HG03442 (cell line): ENCODE measurements around the gene ANKRD13B.

ENCODE experiments used
- ATAC-seq: cut with Tn5 transposase; IDR thresholded peaks from one replicate; pipeline ENCODE4 v1.9.1; 2021; ENCODE audit warnings: mild to moderate bottlenecking, moderate library complexity; ENCODE audit not compliant: unreplicated experiment

The ANKRD13B gene

GRCh38 chr17:29568331-29569244, 24.3 kb upstream of the ANKRD13B start, which contains the start of gene TP53I13:
TP53I13 (plus strand) TSS chr17:29568701; CDS start chr17:29568759, 58 bp downstream.
- peak; percentile 32 for ATAC-seq

GRCh38 chr17:29569245-29569950, 23.5 kb upstream of the ANKRD13B start:
- ATAC-seq = no peak

DNA sequence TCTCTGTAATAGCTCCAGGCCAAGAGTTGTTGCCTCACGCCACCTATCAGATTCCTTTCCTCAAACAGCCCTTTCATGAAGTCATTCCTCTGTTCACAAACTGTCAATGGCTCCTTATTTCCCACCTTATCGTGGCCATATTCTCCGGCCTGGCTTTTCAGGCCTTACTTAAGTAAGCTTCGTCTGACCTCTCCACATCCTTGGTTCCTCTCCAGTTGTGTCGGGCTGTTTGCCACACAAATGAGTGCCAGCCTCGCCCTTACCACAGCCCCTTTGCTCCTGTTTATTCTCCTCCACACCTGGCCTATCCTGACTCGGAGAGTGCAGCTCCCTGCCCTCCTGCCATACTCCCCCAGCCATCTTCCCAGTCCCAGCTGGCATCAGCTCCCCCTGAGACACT, 22.4 kb upstream of the ANKRD13B start:
- ATAC-seq = no peak

DNA sequence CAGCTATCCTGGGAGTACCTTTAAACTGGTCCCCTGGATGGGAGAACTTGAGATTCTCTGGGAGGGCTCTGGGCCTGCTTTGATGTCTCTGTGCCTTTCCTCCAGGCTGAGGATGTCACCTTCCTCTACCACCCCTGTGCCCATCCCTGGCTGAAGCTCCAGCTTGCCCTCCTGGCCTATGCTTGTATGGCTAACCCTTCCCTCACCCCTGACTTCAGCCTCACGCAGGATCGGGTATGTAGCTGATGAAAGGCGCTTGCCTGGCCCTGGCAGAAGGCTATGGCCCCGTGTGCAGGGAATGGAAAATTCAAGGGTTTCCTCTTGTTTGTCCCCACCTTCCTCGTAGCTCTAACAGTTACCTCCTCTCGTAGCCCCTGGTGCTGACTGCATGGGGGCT, 21.4 kb upstream of the ANKRD13B start:
- no peak for ATAC-seq

DNA sequence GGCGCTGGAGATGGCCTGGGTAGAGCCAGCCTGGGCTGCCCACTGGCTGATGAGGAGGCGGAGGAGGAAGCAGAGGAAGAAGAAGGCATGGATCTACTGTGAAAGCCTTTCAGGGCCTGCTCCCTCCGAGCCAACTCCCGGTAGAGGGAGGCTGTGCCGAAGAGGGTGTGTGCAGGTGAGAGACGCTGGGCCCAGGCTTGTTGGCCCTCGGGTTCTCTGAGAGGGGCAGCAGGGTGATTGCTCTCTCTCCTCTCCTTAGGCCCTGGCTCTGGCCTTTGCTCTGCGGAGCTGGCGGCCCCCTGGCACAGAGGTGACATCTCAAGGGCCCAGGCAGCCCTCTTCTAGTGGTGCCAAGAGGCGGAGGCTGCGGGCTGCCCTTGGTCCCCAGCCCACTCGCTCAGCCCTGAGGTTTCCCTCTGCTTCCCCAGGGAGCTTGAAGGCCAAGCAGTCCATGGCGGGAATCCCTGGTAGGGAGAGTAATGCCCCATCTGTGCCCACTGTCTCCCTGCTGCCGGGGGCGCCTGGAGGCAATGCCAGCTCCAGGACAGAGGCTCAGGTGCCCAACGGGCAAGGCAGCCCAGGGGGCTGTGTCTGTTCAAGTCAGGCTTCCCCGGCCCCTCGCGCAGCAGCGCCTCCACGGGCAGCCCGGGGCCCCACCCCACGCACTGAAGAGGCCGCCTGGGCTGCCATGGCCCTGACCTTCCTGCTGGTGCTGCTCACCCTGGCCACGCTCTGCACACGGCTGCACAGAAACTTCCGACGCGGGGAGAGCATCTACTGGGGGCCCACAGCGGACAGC, 20.9 kb upstream of the ANKRD13B start:
- ATAC-seq = no peak

- ATAC-seq = no peak
These were observed 20.0 kb upstream of the ANKRD13B start for GRCh38 chr17:29572691-29573557.

DNA sequence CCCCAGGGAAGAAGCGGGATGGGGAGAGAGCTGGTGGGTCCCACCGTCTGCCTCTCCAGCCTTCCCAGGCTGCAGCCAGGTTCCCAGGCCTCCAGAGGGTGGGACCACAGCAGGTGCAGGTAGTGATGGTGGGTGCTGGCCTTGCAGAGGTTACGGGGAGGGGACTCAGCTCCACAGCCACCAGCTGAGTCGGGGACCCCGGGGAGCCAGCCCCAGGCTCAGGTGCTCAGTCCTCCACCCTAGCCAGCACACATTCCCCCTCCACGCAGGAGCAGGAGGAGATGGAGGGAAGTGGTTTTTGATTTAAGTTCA, 19.4 kb upstream of the ANKRD13B start:
- ATAC-seq = no peak

- no peak for ATAC-seq
These were observed 18.8 kb upstream of the ANKRD13B start for GRCh38 chr17:29573871-29574731.

DNA sequence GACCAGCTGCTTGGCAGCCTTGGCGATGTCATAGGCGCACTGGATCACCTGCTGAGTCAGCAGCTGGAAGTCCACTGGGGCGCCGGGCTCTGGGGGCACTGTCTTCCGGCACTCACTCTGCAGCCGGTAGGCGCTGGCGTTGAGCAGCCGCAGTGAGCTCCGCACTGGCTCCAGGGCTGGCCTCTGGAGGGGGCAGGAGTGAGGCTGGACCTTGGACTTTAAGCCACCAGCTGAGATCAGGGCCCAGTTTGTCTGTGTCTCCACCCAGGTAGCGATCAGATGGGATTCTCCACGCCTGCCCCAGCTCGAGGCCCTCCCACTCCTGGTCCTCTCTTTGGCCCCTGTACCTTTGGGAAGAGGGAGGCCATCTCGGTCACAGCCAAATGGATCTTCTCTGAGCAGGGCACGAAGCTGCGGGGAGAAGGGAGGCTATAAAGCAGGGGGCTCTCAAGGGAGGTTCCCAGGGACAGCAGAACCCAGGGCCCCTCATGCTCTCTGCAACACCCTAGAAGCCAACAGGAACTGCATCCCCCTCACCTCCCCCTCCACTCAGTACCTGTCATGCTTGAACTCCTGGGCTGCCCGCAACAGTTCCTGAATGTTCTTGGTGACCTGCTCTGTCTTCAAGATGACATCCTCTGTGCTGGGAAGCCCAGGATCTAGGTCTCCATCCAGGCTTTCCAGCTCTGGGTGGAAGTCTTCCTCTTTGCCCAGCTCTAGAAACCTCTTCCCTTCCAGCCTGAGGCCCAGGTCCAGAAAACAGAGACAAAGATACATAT, 18.0 kb upstream of the ANKRD13B start:
- ATAC-seq = no peak

GRCh38 chr17:29575511-29576213, 17.3 kb upstream of the ANKRD13B start:
- no peak for ATAC-seq

- ATAC-seq = no peak
These were observed 16.5 kb upstream of the ANKRD13B start for GRCh38 chr17:29576214-29577000.

- ATAC-seq = no peak
These were observed 15.9 kb upstream of the ANKRD13B start for GRCh38 chr17:29577001-29577370.

- no peak for ATAC-seq
These were observed 15.3 kb upstream of the ANKRD13B start for GRCh38 chr17:29577385-29578211.

DNA sequence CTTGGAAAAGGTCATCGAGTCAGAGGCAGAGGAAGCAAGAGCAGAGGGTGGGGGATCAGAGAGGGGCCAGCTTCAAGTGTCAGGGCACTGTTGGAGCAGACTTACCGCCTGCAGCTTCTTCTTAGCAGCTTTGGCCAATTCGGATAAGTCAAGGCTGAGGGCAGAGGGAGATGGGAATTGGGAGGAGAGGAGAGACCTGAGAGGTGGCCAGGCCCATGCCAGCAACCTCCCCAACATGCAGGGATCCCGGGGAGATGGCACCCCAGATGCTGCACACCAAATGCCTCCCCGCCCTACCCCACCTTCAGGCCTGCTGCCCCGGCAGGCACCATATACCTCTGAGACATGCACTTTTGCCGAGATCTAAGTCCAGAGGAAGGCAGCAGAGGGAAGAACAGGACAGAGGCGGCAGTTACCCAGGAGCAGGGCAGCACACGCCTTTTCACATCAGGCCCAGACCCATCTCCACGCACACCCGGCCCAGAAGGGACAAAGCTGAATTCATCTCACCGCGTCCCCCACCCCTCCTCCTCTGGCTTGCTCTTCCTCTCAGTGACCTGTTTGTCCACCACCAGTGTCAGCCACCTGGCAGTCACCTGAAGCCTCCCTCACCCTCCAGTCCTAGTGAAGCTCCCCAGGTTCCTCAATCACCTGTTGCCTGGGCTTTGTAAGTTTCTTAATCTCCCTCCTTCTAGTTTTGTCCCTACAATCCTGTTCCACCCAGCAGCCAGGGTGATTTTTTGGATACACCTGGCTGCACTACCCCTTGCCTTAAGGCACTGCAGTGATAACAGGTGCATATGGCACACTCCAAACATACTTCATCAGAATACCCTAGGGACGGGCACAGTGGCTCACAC, 14.1 kb upstream of the ANKRD13B start:
- ATAC-seq = no peak
